Upper lobe of right lung (tissue), 1 donor: ENCODE measurements around the gene TBKBP1. TPM values are rescaled to one million over a fixed set of nuclear protein-coding genes. Genes with fewer than 3 reads are reported as not detected.

Experiments used
- ATAC-seq: fragments of 200-7000 bp; cut with Tn5 transposase; one replicate; pipeline ENCODE4 v1.9.1; 2020; ENCODE audit warnings: mild to moderate bottlenecking, moderate library complexity
- DNase-seq: peaks from one replicate; pipeline ENCODE4 v3.0.0-alpha.2; 2020
- H3K27ac ChIP-seq: fragments of 200-600 bp; one replicate; pipeline ENCODE4 v1.8.0; 2022
- H3K27me3 ChIP-seq: fragments of 200-600 bp; one replicate; pipeline ENCODE4 v1.8.0; 2022; ENCODE audit warnings: mild to moderate bottlenecking
- H3K36me3 ChIP-seq: fragments of 200-600 bp; one replicate; pipeline ENCODE4 v1.8.0; 2022
- H3K4me1 ChIP-seq: fragments of 200-600 bp; one replicate; pipeline ENCODE4 v1.8.0; 2022
- H3K4me3 ChIP-seq: fragments of 200-600 bp; one replicate; pipeline ENCODE4 v1.8.0; 2022; ENCODE audit warnings: mild to moderate bottlenecking
- H3K9me3 ChIP-seq: fragments of 200-600 bp; one replicate; pipeline ENCODE4 v1.8.0; 2022
- intact Hi-C: fragments of 100-400 bp; cut with DNase I; formaldehyde crosslinking; loops from one replicate; pipeline ENCODE4 v1.11.0; 2022
- total RNA-seq: library from RNA; stranded (reverse); fragmentation: NEBNext Ultra II Directional; extraction: Animal tissue kit (Norgen Biotek cat#: 25700); gene quantifications from one replicate; pipeline ENCODE4 v1.2.1, GENCODE V29; 2021
- TF ChIP-seq, protein P1 (sequence below): fragments of 200-600 bp; IDR thresholded peaks from one replicate; pipeline ENCODE4 v1.8.0; 2022; ENCODE audit warnings: antibody characterized with exemption
- donor health status: DM: no; HTN: yes; CAD: no; lungs with severe emphysema.

The TBKBP1 gene
- total RNA-seq, 1 donor from 2014 or later = 14.7 TPM

DNA sequence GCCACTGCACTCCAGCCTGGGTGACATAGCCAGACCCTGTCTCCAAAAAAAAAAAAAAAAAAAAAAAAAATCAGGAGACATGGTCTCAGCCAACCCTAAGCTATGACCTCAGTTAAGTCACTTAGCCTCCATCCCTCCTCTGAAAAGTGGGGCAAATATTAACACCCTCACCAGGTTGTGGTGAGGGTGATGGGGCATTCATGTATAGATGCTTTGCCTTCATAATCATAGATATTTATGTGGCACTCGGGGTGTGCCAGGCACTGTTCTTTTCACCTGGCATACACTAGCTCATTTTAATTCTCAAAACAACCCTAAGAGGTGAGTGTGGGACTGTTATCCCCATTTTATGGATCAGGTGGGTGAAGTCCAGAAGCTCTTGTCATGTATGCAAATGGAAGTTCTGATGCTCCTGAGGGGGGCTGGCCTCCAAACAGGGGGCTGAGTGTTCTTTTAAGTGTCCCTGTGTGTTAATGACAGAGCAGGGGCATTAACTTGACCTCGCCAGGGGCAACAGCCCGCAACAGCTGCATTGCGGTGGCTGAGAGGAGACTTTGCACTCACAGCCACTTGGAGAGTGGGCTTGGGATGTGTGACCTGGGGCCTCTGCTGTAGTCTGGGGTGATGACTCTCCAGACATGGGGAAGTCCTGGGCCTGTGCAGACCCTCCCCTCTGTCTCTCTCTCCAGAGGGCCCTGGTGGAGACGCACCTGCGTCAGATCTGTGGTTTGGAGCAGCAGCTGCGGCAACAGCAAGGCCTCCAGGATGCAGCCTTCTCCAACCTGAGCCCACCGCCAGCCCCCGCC, 4.1 kb downstream of the TBKBP1 start:
- intact Hi-C loops = no loop called here
- H3K4me3 ChIP-seq = no peak overlapping the region
- H3K4me1 ChIP-seq = peaks cover 13% of the 10 kb centered on the region
- TF ChIP-seq, protein P1, sequence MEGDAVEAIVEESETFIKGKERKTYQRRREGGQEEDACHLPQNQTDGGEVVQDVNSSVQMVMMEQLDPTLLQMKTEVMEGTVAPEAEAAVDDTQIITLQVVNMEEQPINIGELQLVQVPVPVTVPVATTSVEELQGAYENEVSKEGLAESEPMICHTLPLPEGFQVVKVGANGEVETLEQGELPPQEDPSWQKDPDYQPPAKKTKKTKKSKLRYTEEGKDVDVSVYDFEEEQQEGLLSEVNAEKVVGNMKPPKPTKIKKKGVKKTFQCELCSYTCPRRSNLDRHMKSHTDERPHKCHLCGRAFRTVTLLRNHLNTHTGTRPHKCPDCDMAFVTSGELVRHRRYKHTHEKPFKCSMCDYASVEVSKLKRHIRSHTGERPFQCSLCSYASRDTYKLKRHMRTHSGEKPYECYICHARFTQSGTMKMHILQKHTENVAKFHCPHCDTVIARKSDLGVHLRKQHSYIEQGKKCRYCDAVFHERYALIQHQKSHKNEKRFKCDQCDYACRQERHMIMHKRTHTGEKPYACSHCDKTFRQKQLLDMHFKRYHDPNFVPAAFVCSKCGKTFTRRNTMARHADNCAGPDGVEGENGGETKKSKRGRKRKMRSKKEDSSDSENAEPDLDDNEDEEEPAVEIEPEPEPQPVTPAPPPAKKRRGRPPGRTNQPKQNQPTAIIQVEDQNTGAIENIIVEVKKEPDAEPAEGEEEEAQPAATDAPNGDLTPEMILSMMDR = no peak
- no peak for DNase-seq
- H3K36me3 ChIP-seq = peaks cover 7% of the 10 kb centered on the region
- H3K27me3 ChIP-seq = no peaks in the 10 kb centered on the region
- H3K9me3 ChIP-seq = no peaks in the 10 kb centered on the region
- no peak for ATAC-seq
- no peak overlapping the region for H3K27ac ChIP-seq

DNA sequence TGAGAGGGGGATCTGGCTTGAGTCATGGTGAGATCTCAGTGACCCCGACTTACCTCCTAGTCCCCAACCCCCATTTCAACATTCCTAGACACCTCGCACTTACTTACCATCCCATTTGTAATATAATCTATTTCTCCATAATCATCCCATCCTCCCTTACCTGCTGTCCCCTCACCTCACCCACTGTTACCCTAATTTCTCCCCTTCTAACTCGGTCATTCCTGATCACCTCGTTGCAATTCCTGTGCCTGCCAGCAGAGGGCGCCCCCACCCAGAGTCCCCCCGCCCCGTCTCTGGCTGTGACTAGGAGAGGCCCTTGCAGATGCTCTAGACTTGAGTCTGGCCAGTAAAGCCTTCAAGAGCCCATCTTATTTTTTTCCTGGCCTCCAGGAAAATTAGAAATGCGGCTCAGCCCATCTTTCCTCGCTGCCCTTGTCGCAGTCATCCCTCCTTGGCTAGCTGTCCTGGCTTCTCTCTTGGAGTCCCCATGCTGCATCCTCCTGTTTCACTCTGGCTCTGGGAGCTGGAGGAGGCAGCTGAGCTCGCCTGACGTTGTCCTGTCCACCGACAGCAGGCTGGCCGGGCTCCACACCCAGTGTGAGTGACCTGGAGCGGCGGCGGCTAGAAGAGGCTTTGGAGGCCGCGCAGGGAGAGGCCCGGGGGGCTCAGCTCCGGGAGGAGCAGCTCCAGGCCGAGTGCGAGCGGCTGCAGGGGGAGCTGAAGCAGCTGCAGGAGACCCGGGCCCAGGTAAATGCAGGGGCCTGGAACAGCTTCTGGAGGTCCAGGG, 5.0 kb downstream of the TBKBP1 start:
- H3K4me3 ChIP-seq = no peak overlapping the region
- TF ChIP-seq, protein P1 = peak; percentile 98
- peaks cover 7% of the 10 kb centered on the region for H3K36me3 ChIP-seq
- H3K9me3 ChIP-seq = no peaks in the 10 kb centered on the region
- H3K4me1 ChIP-seq = peaks cover 15% of the 10 kb centered on the region
- intact Hi-C loops = no loop called here
- no peaks in the 10 kb centered on the region for H3K27me3 ChIP-seq
- peak; percentile 83 for DNase-seq
- ATAC-seq = peak; percentile 52
- no peak overlapping the region for H3K27ac ChIP-seq

DNA sequence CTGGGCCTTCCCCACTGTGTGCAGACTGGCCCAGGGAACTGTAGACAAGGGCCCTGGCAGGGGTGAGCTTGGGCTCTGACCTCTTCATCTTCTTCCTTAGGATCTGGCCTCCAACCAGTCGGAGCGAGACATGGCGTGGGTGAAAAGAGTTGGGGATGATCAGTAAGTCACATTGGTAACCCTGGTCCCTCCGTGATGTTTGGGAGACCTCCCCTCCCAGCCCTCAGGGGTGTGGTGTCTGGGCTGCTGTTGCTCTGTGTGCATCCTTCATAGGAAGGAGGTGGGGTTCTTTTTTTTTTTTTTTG, 5.5 kb downstream of the TBKBP1 start:
- intact Hi-C loops = no loop called here
- Histone ChIP-seq H3K4me1 (peaks cover 15% of the 10 kb centered on the region), H3K36me3 (peaks cover 7% of the 10 kb centered on the region)

DNA sequence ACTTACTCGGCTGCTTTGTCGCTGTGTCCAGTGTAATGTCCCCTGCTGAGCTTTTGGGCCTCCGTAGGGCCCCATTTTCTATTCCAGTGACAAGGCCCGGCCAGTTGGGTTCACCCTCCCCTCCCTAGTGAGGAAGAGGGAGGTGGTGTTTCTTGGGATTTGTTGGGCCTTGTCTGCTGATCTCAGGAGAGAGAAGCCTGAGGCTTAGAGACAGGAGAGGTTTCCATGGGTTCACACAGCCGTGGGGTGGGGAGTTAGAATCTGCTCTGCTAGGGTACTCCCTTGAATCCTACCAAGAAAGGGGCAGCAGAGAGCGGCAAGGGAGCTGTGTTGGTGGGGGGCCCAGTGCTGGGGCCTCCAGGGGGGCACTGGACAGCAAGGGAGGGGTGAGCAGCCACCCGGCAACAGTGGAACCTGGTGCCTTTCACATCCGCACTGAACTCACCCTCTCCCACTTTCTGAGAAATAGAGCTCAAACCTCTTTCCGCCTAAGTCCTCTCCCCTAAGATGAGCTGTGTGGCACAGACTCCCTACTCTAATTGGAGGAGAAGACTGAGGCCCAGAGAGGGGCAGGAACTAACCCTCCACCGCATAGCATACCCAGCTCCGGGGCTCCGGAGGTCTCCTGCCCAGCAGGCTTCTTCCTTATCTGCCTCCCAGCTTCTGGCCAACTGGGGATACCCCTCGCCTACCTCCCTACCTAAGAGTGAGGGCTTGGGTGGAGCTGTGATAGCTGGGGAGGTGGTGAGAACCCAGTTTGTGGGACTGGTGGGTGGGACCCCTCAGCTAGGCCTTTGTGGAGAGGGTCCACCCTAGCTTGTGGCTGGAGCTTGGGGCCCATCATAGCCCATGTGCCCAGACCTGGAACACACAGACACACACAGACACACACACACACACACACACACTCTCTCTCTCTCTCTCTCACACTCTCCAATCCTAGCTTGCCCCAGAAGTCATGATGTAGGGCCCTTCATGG, 6.8 kb downstream of the TBKBP1 start:
- peaks cover 7% of the 10 kb centered on the region for H3K36me3 ChIP-seq
- H3K9me3 ChIP-seq = no peaks in the 10 kb centered on the region
- no peak overlapping the region for H3K27ac ChIP-seq
- peaks cover 8% of the 10 kb centered on the region for H3K4me1 ChIP-seq
- no peak for ATAC-seq
- TF ChIP-seq, protein P1 = no peak
- intact Hi-C loops = no loop called here
- DNase-seq = peak; percentile 41
- H3K4me3 ChIP-seq = no peak overlapping the region
- H3K27me3 ChIP-seq = no peaks in the 10 kb centered on the region

More for the DNA sequence above, 5.5 kb downstream of the TBKBP1 start:
- peak; percentile 40 for DNase-seq
- Histone ChIP-seq H3K27me3 (no peaks in the 10 kb centered on the region), H3K9me3 (no peaks in the 10 kb centered on the region), H3K4me3 (no peak overlapping the region), H3K27ac (no peak overlapping the region)
- TF ChIP-seq, protein P1 = no peak
- ATAC-seq = no peak

DNA sequence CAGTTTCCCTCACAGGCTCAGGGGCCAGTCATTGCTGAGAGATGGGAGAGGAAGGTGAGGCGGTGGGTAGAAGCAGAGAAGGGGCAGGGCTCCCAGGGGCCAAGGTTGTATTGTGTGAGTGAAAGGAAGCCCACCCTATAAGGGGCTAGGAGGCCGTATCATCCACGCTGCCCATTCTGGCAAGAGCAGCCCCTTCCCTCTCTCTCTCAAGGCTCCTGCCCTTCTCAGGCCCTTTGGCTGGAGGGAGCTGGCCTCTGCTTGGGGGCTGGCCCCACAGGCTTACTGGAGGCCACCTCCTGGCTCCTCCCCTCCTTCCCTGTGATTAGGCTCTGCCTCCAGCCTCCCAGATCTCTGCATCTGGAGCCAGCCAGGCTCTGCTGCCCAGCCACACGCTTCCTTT, 7.6 kb downstream of the TBKBP1 start:
- ATAC-seq (no peak), DNase-seq (peak; percentile 53)
- no peak overlapping the region for H3K27ac ChIP-seq
- H3K36me3 ChIP-seq = peaks cover 7% of the 10 kb centered on the region
- intact Hi-C loops = no loop called here
- TF ChIP-seq, protein P1 = no peak
- peaks cover 13% of the 10 kb centered on the region for H3K4me1 ChIP-seq
- H3K4me3 ChIP-seq = no peak overlapping the region
- H3K27me3 ChIP-seq = no peaks in the 10 kb centered on the region
- H3K9me3 ChIP-seq = no peaks in the 10 kb centered on the region
